NCI-H1694 treated with DMSO at 0.1 percent for 48 hours (cell line): ENCODE measurements around the gene TMUB1.

Source experiments
- DNase-seq: peaks from one replicate; lab custom pipeline; 2025; lab: John Stamatoyannopoulos, UW

TMUB1 gene

DNA sequence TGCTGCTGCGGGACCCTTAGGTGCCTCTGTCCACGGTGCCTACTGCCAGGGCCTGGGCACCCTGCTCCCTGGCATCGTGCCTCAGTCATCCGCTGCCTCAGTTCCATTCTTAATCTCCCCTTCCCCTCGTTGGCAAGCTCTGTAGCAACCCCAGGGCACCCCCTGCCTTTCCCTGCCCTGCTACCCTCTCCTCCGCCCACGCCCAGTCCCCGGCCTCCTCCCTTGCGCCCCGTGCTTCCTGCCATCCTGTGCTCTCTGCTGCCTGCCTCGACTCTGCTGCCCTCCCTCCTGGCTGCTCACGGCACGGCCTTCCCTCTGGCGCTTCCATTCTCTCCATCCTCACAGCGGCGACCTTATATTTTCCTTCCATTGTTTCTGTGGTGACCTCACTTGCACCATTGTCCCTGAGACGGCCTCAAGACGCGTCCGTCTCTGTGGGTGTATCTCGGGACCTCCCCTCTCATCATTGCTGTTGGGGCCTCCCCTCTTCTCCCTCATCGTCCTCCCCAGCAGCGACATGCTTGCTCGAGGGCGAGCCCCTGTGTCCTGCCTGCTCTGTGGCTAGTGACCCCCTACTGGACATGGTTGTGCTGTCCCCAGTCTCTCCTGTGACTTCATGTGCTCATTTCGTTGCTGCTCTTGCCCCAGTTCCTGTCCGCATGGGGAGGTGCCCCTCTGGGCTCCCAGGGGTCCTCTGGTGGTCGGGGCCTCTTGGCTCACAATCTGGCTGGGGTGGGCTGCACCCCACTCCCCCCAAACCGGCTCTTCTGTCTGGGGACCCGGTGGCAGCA is 38.3 kb upstream of the TMUB1 start:
- DNase-seq: no peak

DNA sequence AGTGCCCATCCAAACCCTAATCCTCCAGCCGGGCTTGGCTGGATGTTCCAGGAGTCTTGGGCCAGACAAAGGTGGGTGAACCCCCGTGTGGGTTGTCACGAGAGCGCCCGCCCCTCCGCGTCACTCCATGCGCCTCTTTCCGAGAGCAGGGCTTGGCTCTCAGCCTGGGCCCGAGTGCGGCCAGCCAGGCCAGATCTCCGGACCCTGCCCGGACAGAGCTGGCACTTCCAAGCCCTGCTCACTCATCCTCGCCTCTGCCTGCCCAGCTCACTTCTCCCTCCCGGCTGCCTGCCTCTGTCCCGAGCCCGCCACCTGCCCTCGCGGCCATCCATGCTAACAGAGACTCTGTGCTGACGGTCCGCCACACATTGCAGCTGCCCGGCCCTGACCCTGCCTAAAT is 37.6 kb upstream of the TMUB1 start:
- no peak for DNase-seq

- no peak for DNase-seq
Measured at GRCh38 chr7:151119902-151120301, 36.6 kb upstream of the TMUB1 start.

DNA sequence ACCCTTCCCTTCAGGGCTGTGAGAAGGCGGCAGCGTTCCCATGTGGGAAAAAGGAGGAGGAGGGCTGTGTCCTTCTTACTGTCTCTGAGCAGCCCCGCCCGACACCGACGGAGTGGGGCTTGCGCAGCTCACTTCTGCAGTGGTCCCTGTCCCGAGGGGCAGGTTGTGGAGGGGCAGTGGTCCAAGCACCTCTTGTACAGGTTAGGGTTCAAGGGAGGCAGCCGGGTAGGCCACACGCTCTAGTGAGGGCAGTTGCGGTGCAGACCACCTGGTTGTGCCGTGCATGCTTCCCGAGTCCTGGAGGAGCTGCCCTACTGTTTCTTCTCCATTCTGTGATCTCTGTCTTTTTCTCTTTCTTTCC is 35.7 kb upstream of the TMUB1 start:
- no peak for DNase-seq

DNA sequence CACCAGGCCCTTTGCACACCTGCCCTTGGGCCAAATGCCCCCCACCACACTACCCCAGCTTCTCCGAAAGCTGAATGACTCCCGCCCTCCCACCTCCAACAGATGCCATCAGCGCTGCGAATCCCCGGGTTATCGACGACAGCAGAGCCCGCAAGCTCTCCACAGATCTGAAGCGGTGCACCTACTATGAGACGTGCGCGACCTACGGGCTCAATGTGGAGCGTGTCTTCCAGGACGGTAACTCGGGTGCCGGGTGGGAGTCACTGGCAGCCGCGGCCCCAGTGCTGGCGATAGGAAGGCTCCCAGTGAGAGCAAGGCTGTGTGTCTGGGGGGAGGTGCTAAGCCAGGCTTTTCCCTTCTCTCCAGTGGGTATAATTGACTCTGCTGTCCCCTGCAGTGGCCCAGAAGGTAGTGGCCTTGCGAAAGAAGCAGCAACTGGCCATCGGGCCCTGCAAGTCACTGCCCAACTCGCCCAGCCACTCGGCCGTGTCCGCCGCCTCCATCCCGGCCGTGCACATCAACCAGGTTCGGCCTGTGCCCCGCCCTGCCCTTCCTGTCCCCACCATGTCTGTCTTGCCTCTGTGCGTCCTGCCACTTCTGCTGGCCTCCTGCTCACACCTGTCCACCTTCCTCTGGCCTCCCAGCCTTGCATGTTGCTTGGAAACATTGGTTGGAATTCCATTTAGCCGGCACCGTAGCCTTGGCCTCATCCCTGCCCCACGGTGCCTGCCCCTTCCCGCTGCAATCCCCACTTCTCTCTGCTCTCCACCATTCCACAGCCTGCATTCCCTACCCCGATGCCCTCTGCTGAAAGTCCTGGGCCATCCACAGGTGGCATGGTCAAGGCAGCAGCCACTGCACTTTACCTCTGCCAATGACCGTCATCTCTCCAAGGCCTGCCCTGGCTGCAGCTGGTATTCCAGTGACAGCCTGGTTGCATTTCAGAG is 35.1 kb upstream of the TMUB1 start:
- DNase-seq: no peak

DNA sequence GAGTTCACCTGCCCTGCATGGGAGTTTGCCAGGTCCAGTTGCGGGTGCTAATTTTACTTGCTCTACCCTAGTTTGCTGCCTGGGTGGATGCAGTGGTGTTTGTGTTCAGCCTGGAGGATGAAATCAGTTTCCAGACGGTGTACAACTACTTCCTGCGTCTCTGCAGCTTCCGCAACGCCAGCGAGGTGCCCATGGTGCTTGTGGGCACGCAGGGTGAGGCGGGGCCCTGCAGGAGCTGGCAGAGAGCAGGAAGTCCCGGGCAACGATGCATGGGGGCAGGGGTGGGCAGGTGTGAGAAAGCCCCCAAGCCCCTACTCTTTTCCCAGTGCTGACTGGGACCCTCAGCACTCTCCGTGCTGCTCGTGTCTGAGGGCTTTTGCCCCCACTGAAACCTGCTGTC is 34.3 kb upstream of the TMUB1 start:
- DNase-seq: no peak

- no peak for DNase-seq
Measured at GRCh38 chr7:151116603-151117440, 33.5 kb upstream of the TMUB1 start.

GRCh38 chr7:151115836-151116418 is 32.6 kb upstream of the TMUB1 start:
- no peak for DNase-seq

DNA sequence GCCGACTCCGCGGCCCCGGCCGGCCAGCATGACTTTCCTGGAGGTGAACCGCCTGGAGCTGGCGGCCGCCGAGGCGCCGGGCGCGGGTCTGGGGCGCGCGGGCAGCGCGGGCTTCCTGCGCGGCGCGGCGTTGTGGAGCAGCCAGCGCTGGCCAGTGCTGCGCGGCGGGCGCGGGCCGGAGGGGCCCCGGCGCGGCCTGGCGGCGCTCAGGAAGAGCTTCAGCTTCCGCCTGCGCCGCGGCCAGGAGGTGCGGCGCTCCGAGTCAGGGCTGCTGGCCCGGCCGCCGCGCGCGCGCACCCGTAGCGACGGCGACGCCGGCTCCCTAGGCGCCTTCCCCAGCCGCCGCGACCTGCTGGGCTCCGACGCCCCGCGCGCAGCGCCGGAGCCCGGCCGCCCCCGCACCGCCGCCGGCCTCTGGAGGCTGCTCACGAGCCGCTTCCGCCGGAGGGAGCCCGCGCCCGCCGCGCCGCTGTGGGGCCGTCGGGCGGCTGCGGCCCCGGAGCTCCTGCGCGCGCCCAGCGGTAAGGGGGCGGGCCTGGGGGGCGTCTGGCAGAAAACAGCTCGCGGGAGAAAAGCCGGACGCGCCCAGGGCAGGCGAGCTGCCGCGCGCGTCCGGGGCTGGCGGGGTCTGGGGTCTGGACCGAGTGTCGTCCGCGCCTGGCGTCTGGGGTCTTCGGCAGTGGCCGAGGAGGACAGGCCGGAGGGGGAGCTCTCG is 32.0 kb upstream of the TMUB1 start:
- no peak for DNase-seq

DNA sequence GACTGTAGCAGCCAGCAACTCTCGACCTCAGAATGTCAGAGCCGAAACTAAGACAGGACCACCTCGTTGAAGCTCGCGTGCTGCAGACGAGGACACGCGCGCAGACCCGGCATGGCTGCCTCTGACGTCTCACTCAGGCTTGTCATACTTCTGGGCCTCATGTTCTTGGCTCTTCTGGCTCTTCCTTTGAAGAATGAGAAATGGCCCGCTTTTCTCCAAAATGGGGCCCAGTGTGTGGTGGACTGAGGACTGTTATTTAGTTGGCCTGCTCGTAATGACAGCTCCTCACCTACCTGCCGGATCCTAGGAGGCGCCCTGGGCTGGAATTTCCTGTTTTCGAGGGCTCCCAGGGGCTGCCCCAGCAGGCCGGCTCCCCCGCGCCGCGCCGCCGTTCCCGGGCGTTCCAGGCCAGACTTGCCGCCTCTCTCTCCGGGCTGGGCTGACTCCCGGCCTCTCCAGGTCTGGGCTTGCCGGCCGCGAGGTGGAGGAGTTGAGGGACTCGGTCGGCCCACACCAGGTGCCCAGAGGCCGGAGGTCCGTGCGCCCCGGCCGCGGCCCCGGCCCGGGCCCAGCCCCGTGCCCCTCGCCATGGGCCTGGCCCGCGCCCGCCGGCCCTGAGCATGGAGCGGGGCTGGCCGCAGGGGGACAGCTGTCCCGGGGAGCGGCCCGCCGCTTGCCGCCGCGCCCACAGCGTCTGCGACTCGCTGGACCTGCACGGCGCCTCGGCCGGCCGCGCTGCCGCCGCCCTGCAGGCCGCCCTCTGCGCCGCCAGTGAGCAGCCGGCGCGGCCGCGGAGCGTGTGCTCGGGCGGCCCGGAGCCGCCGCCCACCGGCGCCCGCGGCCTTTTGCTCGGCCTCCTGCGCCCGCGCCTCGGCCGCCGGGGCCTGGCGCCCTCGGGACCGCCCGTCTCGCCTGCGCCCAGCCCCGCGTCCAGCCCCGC is 31.1 kb upstream of the TMUB1 start:
- DNase-seq: no peak

DNA sequence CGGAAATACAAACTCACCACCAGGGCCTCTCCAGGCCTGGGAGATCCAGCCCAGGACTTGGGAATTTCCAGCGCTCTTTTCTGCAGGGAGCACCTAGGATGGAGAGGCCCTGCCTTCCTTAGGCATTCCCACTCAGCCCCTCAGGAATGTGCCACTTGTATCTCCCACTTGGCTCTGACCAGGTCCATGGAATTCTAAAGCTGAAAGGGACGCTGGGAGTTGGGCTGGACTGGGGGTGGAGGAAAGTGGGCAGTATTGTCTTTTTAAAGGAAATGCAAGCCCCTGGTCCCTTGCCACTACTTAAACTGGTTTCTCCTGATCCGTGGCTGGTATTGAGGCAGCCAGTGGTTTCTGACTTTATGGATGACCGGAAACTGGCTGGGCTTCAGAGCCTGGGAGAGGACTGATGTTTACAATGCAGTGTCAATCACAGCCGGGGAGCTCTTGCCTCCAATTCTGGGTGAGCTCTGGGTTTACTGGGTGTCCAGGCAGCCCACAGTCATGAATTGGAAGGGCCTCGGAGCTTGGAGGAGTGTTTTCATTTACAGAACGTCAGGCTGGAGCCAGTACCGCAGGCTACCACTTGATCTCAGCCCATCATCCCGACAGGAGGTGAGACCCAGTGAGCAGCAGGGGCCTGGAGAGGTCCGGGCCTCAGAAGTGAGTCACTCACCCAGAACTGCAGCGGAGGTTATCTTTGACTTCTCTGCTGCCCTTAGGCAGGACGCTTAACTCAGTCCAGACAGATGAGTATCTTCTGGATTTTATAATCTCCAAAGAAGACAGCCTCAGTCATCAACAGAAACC is 30.3 kb upstream of the TMUB1 start:
- no peak for DNase-seq

GRCh38 chr7:151110941-151111645 is 27.8 kb upstream of the TMUB1 start:
- peak; percentile 13 for DNase-seq

DNA sequence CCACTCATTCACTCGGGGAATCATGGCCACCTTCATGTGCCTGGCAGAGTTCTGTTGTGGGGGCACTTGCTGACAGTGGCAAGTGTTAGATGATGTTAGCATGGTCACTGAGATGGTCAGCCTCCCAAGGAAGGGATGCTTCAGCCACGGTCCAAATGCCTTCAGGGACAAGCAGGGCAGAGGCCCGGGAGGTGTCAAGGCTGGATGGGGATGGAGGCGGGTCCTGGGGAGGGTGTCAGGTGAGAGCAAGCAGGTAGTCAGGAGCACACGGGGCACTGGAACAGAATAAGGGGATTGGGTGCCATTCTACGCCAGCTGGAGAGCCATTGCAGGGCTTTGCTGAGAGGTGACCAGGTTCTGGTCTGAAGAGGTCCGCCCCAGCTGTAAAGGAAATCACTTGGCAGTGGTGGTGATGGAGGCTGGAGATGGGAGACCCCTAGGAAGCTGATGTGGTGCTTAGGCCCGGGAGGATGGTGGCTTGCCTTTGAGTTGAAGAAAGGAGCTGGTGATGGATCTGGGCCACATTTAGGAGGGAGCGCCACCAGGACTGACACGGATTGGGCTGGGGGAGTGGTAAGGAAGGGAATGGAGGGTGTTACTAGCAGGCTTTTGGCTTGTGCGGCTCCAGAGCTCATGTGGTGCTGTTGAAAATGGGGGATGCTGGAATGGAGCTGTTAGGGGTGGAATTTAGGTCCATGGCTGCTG is 27.1 kb upstream of the TMUB1 start:
- DNase-seq: no peak

- DNase-seq: no peak
Measured at GRCh38 chr7:151109094-151110048, 26.1 kb upstream of the TMUB1 start.

GRCh38 chr7:151107882-151108281 is 24.6 kb upstream of the TMUB1 start:
- no peak for DNase-seq

GRCh38 chr7:151104411-151105235 is 21.3 kb upstream of the TMUB1 start:
- no peak for DNase-seq
